Left colon (tissue), 2 donors: ENCODE results near the gene SHANK1. TPM values are rescaled to one million over a fixed set of nuclear protein-coding genes. Genes with fewer than 3 reads are reported as not detected.
"Not testable (repeated sequence)": the region's sequence is repeated elsewhere in the genome, so short reads cannot be mapped to it uniquely, and the experiment has no call there.

Experiments
- ATAC-seq: fragments of 200-7000 bp; cut with Tn5 transposase; one replicate; pipeline ENCODE4 v1.9.1; 2020; ENCODE audit warnings: mild to moderate bottlenecking, moderate library complexity
- DNase-seq, 2 donors: peaks; one replicate each; pipeline ENCODE4 v3.0.0-alpha.2; 2020
- intact Hi-C, 2 donors: fragments of 100-400 bp; cut with DNase I in 1 of 2; cut with micrococcal nuclease in 1 of 2; formaldehyde crosslinking; loops; one replicate each; pipeline versions ENCODE4 v1.11.2 to v1.14.0; 2022; cut with DNase I, micrococcal nuclease
- long read RNA-seq: library from polyadenylated mRNA; unstranded; transcript quantifications from one replicate; pipeline ENCODE4 v2.0.0, GENCODE V29; 2021
- total RNA-seq, 2 donors: library from RNA; stranded (reverse); fragmentation: NEBNext Ultra II Directional; extraction: Animal tissue kit (Norgen Biotek cat#: 25700); gene quantifications; one replicate each; pipeline ENCODE4 v1.2.1, GENCODE V29; 2021
- donor health status: DM: no; HTN: no; CAD: no.
- donor health status: DM: yes; HTN: yes; CAD: no.

SHANK1 gene
- under 1 TPM; 0.21 to 0.36 TPM for total RNA-seq
- long read RNA-seq, partial matches to known transcripts, result 1 of 1 reads
- long read RNA-seq, other reads (novel, unspliced or antisense), result 0 of 1 reads

DNA sequence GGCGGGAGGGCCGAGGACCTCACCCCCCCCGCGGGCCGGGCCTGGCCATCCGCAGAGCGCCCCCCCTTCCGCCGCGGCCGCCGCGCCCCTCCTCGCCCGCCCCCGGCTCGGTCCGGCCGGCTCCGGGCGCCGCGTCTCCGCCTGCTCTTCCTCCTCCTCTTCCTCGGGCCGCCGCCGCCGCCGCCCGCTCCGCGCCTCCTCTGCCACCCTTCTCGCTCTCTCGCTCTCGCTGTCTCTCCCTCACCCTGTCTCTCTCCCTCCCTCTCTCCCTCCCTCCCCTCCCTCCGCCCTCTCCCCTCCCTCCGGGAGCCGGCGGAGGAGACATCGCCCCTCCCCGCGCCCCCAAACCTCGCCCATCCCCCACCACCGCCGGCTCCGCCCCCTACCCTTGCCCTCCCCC is at the start of gene SHANK1:
TSS of gene SHANK1 (minus strand) at position 237 of the 400 bp plus-strand sequence. CDS start 2,883 bp downstream, outside the sequence.
- intact Hi-C loops, result no loop called here
- DNase-seq (no peak), ATAC-seq (no peak)

- no peak for DNase-seq
- intact Hi-C loops, result no loop called here
Observed at GRCh38 chr19:50768277-50768676, 48.7 kb upstream of the SHANK1 start.

GRCh38 chr19:50767263-50767662 is 47.7 kb upstream of the SHANK1 start:
- intact Hi-C loops, DNase-seq, ATAC-seq: not testable (repeated sequence)

More at GRCh38 chr19:50768277-50768676, 48.7 kb upstream of the SHANK1 start:
- no peak for ATAC-seq

DNA sequence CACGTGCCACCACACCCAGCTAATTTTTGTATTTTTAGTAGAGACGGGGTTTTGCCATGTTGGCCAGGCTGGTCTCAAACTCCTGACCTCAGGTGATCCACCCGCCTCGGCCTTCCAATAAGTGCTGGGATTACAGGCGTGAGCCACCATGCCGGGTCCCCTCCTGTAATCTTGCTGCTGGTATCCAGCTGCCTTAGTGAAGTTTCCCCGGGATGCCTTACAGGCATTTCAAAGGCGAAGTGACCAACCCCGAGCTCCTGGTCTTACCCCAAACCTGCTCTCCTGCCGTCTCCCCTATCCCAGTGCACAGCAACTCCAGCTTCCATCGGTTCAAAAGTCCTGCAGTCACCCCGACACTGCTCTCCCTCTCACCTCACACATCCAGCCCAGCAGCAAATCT is 47.1 kb upstream of the SHANK1 start:
- ATAC-seq, intact Hi-C loops, DNase-seq: not testable (repeated sequence)

GRCh38 chr19:50764409-50764808 is 44.8 kb upstream of the SHANK1 start:
- intact Hi-C loops, result no loop called here

DNA sequence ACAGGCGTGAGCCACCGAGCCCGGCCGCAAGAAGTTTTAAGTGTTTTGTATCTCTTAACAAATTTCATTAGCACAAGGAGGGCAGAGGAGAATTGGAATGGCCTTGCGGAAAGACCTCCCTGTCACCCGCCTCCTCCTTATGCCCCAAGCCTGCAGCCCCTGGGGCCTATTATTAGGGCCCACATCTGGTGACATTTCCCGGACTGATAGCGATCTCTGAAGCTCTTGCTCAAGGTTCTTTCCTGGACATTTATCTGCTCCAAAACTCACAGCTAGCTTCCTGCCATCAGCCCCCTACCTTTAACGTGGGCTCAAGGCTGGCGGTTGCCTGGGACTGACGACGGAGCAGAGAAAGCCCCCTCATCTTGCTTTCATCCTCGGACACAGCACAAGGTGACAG is 43.9 kb upstream of the SHANK1 start:
- intact Hi-C loops, DNase-seq, ATAC-seq: not testable (repeated sequence)

More at GRCh38 chr19:50764409-50764808, 44.8 kb upstream of the SHANK1 start:
- no peak for ATAC-seq
- DNase-seq, result no peak

DNA sequence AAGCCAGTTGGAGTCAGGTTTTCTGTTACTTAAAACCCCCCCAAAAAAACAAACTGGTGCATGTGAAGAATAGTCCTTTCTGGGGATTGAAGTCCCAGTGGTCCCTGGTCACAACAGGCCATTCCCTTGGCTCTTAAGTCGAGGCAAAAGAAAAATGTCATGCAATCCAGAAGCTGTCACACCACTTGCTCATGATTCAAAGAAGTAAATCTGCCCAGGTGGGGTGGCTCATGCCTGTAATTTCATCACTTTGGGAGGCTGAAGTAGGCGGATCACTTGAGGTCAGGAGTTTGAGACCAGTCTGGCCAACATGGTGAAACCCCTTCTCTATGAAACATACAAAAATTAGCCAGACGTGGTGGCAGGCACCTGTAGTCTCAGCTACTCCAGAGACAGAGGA is 41.9 kb upstream of the SHANK1 start:
- intact Hi-C loops, ATAC-seq, DNase-seq: not testable (repeated sequence)

DNA sequence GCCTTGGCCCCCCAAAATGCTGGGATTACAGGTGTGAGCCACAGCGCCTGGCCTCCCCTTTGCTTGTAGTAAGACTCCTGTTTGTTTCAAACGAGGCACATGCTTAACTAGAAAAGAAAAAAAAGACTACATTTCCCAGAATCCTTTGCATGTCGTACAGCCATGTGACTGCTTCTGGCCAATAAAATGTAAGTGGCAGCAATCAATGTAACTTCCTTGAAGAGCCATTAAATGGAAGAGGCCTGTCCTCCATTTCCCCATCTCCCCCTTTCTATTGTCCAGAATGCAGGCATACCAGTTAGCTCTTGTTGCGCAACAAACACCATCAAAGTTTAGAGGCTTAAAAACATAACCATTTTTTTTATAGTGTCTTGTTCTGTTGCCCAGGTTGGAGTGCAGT is 40.3 kb upstream of the SHANK1 start:
- ATAC-seq (no peak), DNase-seq (no peak)
- intact Hi-C loops, result no loop called here

GRCh38 chr19:50759076-50759475 is 39.5 kb upstream of the SHANK1 start:
- ATAC-seq, DNase-seq, intact Hi-C loops: not testable (repeated sequence)

DNA sequence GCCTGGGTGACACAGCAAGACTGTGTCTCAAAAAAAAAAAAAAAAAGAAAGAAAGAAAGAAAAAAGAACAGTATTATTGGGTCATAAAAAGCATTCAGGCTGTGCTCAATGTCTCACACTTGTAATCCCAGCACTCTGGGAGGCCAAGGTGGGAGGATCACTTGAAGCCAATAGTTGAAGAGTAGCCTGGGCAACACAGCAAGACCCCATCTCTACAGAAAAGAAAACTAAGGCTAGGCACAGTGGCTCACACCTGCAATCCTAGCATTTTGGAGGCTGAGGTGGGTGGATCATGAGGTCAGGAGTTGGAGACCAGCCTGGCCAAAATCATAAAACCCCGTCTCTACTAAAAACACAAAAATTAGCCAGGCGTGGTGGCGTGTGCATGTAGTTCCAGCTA is 38.0 kb upstream of the SHANK1 start:
- DNase-seq, intact Hi-C loops, ATAC-seq: not testable (repeated sequence)

DNA sequence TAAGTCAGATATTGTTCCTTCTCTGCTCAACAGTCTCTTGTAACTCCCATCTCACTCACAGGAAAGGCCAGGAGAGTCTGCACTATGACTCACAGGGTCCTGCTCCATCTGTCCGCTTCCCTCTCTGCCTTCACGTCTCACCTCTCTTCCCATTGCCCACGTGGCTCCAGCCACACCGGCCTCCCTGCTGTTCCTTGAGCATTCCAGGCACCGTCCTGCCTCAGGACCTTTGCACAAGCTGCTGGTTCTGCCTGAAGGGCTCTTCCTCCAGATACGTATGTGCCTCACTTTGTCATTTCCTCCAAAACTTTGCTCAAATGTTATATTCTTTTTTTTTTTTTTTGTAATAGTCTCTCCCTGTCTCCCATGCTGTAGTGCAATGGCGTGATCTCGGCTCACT is 36.6 kb upstream of the SHANK1 start:
- intact Hi-C loops, DNase-seq, ATAC-seq: not testable (repeated sequence)

DNA sequence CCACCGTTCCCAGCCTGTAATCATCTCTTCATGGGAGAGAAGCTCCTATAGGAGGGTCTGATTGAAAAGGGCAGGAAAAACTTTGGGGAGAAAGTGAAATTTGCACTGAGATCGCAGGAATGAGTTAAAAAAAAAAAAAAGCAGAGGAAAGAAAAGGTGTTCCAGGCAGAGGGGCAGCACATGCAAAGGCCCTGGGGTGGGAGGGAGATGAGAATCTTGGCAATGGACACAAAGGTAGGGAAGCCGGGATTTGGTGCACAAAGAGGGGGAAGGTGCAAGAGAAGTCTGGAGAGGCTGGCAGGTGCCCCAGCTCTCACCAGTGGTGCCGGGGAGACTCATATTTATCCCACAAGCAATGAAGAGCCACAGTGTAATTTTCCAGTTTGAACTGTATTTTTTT is 34.3 kb upstream of the SHANK1 start:
- no peak for DNase-seq
- ATAC-seq, result no peak
- intact Hi-C loops, result no loop called here

DNA sequence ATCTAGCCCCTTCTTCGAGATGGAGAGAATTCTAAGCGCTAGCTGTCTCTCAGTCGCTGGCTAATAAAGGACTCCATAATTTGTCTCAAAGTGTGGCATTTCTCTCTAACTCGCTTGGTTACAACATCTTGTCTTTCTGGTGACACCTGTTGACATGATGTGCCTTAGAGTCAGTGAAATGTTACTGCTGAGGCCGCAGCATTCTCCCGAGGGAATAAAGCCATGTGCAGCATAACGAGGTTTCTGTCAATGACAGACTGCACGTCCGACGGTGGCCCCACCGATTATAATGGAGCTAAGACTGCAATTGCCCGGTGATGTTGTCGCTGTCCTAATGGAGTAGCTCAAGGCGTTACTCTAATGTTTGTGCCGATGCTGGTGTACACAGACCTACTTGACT is 30.4 kb upstream of the SHANK1 start:
- intact Hi-C loops, result no loop called here
- DNase-seq (no peak), ATAC-seq (no peak)

DNA sequence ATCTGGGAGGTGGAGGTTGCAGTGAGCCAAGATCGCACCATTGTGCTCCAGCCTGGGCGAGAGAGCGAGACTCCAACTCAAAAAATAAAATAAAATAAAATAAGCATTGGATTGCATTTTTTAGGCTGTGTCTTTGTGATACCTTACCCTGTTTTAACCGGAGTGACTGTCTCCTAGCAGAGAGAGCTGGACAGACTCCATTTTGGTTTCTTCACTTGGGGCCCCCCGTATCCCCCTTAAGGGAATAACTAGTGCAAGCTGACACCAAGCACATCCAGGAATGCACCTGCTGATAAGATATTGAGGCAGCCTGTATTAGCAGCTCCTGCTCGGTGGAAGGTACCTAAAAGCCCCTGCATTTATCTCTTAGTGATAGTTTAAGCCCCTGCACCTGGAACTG is 29.9 kb upstream of the SHANK1 start:
- ATAC-seq (no peak), DNase-seq (no peak)
- intact Hi-C loops, result no loop called here

- DNase-seq, ATAC-seq, intact Hi-C loops: not testable (repeated sequence)
Observed at GRCh38 chr19:50747141-50747540, 27.5 kb upstream of the SHANK1 start.

DNA sequence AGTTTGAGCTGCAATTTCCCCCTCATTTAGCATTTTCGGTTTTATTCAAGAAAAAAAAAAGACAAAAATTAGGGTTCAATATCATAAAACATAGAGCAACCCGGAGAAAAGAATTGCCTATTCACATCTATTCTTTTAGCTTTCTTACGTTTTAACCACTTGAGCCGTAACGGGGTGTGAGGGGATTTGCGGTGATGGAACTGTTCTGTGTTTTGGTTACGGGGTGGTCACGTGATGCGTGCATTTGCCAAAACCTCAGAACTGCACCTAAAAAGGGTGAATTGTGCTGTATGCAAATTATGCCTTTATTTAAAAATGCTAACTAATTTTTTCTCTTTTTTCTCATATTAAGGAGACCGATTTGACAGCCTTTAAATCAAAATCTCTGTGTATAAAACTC is 25.6 kb upstream of the SHANK1 start:
- ATAC-seq (no peak), DNase-seq (no peak)
- intact Hi-C loops, result no loop called here

- no peak for ATAC-seq
- intact Hi-C loops, result no loop called here
- DNase-seq, result no peak
Observed at GRCh38 chr19:50743537-50743936, 23.9 kb upstream of the SHANK1 start.

- ATAC-seq, result no peak
Observed at GRCh38 chr19:50741179-50741933, 21.8 kb upstream of the SHANK1 start.

DNA sequence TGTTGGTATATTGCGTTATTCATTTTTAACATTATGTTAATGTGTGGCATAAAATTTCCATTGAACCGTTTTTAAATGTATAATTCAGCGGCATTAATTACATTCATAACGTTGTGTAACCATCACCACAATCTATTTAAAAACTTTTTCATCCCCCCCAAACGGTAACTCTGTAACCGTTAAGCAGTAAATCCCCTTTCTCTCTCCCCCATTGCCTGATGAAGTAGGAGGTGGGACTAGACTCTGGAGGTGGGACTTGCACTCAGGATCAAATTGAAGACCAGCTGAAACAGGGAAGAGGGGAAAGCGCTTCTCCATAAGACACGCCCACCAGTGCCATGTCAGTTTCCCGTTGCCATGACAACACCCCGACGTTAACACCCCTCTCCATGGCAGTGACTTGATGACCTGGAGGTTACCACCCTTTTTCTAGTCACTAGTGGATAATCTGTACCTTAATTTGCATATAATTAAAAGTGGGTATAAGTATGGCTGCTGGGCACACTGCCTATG is 20.4 kb upstream of the SHANK1 start:
- ATAC-seq, result no peak
- no peak for DNase-seq
- intact Hi-C loops, result no loop called here

More at GRCh38 chr19:50741179-50741933, 21.8 kb upstream of the SHANK1 start:
- DNase-seq, result no peak
- intact Hi-C loops, result no loop called here
